GM19238 (cell line): ENCODE results near the gene ZNF667.

Experiments used
- DNase-seq: peaks from one replicate; pipeline ENCODE4 v3.0.0; 2011; ENCODE audit warnings: low spot score; ENCODE audit not compliant: insufficient read length

Gene ZNF667

DNA sequence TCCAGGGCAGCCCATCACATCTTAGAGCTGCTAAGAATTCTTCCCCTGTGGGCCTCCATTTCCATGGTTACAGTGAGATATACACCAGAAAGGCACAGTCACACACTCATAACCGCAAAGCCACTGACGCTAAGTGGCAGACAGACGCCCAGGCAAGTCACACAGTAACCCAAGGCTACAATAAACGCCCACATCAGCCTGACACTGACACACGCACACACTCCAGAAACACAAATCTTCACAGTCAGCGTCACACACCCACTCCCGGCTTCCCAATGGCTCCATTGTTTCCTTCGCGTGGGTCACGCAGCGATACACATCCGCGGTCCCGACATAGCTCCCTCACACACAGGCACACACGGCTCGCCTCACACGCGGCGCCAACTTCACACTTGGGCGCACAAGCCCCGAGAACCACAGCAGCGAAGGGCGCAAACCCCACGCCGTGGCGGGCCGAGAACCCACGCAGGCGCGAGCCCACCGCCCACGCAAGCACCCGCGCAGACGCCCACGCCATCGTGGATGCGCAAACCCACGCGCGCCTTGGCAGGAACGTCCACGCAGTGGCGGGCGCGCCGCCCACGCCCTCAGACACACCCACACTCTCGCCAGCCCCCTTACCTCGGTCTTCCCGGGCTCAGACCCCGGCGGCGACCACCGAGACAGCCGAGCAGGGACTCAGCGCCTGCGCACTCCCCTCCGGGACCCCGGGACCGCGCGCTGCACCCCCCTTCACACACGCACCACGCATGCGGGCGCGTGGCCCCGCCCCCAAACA, at the start of gene ZNF667:
Gene ZNF667 (minus strand): TSS at position 695 of the 778 bp plus-strand sequence. CDS start 14,975 bp downstream, outside the sequence.
- DNase-seq = no peak

DNA sequence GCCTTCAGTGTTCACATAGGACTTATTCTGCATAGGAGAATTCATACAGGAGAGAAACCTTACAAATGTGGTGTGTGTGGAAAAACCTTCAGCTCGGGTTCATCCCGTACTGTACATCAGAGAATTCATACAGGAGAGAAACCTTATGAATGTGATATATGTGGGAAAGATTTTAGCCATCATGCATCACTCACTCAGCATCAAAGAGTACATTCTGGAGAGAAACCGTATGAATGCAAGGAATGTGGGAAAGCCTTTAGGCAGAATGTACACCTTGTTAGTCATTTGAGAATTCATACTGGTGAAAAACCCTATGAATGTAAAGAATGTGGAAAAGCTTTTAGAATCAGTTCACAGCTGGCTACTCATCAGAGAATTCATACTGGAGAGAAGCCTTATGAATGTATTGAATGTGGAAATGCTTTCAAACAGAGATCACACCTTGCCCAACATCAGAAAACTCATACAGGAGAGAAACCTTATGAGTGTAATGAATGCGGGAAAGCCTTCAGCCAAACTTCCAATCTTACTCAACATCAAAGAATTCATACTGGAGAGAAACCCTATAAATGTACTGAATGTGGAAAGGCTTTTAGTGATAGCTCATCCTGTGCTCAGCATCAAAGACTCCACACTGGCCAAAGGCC, 48.2 kb upstream of the ZNF667 start:
- no peak for DNase-seq

GRCh38 chr19:56508290-56508778, 31.2 kb upstream of the ZNF667 start:
- DNase-seq = no peak

DNA sequence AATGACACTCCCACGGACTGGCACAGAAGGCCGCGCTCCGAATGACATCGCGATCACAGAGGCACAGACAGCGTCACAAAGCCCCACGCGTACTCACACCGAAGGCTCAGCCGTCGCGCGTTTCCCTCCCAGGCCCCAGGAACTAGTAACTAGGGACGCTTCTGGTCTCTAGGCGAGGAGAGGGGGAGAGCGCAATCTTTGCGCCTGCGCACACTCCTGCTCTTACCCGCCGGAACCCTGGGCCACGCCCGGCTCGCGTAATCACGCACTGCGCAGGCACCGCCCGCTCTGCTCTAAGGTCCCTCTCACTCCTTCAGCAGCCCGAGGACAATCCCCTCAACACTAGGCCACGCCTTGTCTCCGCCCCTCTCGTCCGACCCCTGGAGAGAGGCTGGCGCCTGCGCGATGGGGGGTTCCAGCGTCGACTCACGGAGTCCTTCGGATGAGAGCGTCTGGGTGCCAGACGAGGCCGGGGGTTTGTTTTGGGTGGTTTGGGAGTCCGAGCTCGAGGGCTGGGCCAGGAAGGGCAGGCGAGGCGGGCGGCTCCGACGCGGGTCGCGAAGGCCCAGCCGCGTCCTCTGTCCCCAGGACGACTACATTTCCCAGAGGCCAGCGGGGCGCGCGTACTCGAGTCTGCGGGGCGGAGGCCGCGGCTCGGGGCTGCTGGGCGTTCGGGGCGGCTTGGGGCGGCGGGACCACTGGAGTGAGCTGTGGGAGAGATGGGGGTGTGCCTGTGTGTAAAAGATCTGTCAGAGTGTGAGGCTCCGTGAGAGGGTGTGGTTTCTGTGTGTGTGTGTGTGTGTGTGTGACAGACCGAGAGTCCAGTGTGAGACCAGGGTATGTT, 30.5 kb upstream of the ZNF667 start, which contains the start of gene ZNF471:
Gene ZNF471 (plus strand): TSS at position 410 of the 844 bp plus-strand sequence. CDS start 3,717 bp downstream, outside the sequence.
- DNase-seq = peak; percentile 4

DNA sequence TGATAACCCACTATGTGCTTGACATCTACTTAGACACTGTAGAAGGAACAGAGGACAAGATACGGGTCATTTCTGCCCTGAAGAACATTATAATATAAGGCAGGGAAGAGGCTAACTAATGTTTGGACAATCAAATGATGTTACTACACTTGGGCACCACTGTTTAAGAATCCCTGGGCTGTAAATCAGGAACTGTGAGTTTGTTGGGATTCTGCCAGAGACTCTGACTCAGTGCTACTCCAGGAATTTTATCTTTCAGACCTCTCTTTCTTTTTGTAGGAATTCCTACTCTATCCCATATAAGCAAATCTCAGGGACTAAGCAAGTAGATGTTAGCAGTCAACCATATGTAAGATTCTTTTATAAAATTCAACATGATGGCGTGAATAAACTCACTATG, 27.4 kb upstream of the ZNF667 start:
- no peak for DNase-seq

DNA sequence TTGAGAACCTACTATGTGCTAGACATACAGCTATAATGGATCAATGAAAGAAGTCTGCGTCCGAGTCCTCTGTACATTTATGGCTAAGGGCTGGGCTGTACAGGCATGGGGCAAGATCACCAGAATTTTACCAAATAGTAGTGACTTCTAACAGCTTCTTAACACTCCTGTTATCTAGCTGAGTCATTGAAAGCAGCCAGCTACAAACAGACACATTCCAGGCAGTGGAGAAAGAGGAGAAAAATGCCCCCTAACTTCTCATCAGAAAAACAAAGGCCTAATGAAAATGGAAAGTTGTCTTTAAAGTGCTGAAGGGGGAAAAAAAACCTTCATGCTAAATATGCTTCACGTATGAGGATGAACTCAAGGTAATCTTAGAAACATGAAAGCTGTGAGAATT, 14.3 kb upstream of the ZNF667 start:
- no peak for DNase-seq

GRCh38 chr19:56477429-56478338, 539 bp upstream of the ZNF667 start:
- peak; percentile 6 for DNase-seq

DNA sequence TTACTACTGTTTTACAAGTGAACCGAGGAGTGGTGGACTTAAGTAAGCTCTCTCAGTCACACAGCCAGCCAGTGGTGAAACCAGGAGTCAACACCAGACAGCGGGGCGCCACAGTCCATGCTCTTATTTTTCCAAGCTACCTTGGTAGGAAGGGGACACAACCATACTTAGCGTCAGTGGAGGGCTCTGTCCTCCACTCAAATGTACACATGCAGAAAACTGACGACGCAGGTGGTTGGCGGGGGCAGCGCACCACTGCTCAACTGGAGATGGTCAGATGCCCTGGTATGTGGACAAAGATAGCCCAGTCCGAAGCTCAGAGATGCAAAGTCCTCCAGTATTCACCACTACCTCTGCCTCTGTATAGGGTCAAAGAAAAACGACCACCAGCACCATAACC, 1.1 kb downstream of the ZNF667 start:
- DNase-seq = no peak

DNA sequence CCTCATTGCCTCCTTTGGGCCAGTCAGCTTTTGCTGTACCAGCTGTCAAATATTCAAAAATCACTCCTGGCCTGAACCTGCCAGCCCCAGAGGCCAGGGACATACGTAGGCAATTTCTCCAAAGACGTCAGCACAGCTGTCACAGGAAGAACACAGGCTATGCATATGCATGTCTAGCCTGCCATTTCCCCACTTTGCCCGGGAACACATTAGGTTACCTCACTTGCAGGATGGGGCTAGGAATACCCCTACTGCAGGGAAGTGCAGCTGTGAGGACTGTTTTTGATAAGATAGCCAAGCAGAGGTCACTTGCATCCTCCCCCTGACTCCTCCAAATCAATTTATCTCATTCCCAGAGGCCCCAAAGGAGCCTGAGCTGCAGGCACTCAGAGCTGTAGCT, 2.8 kb downstream of the ZNF667 start:
- DNase-seq = no peak

- DNase-seq = no peak
Observed at GRCh38 chr19:56441206-56441792, 35.8 kb downstream of the ZNF667 start.

DNA sequence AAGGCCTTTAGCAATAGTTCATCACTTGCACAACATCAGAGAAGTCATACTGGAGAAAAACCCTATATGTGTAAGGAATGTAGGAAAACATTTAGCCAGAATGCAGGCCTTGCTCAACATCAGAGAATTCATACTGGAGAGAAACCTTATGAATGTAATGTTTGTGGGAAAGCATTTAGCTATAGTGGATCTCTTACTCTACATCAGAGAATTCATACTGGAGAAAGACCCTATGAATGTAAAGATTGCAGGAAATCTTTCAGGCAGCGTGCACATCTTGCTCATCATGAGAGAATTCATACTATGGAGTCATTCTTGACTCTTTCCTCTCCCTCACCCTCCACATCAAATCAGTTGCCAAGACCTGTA, 53.2 kb downstream of the ZNF667 start:
- DNase-seq = no peak

- DNase-seq = no peak
Observed at GRCh38 chr19:56423276-56423984, 53.7 kb downstream of the ZNF667 start.

DNA sequence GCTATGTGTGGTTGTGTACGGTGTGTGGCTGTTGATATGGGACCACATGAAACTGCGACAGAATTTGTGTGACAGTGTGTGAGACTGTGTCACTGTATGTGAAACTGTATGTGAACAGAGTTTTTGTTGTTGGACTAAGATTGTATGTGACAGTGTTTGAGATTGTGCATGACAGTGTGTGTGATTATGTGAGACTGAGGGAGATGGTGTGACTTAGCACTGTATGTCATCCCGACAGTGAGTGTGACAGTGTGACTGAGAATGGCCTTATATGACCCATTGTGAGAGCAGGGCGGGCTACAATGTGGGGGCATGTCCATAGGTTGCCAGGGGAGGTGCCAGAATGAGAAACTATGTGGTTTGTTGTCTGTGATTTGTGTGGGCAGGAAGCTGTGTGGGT, 72.1 kb downstream of the ZNF667 start:
- DNase-seq = no peak

GRCh38 chr19:56404705-56405056, 72.5 kb downstream of the ZNF667 start:
- no peak for DNase-seq

- peak; percentile 84 for DNase-seq
Observed at GRCh38 chr19:56403764-56404704, 73.1 kb downstream of the ZNF667 start, which contains the start of gene ZNF583. ZNF583 (plus strand) TSS chr19:56404332; CDS start chr19:56407115, 2,783 bp downstream.

DNA sequence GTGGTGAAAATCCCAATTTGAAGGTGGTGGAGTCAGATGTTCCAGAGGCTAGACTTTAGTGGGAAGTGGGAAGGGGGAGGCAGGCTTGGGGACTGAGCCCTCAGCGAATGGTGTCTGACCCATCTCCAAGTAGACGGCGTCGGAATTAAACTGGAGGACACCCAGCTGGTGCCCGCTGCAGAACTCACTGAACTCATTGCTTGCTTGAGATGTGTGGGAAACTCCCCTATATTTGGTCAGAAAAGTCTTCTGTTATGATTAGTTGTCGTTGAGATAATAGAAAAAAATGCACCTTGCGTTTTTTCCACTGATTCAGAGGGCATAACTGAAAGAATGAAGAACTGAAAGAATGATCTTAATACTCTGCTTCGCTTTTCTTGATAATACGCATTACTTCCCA, 73.9 kb downstream of the ZNF667 start:
- no peak for DNase-seq

DNA sequence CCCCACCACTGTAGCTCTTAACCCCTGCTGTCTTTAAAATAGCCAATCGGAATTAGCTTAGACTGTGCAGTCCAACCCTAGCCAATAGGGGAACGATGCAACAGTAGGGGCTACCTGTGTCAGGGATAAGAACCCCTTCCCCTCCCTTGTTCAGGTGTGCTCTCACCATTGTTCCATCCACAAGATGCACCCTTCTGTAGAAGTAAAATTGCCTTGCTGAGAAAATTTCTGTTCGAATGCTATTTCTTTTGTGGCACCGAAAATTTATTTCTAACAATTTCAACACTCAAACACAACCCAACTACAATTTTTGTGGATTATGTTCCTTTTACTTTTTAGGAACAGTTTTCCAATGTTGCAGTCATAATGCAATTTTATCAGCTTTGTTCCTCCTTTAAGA, 76.7 kb downstream of the ZNF667 start:
- no peak for DNase-seq

DNA sequence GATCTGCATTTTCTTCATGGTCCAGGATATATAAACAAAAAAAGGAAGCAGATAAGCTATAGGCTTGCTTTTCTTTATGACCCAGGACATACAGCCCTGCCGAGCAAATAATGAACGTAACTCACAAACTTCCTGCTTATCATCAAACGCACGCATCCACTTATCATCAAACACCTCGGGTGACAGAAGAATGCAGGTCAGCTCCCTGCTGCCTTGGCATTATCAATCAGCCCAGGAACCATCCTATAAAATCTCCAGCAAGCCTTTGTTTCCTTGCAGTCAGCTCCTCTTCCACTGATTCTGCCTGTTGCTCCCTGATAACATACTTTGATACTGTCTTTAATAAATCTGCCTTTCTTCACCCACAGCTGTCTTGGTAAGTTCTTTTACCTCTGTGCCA, 78.3 kb downstream of the ZNF667 start:
- DNase-seq = no peak
